Thyroid gland (tissue), 4 donors: ENCODE results near the gene PRSS48.
"Not testable (repeated sequence)": the region's sequence is repeated elsewhere in the genome, so short reads cannot be mapped to it uniquely, and the experiment has no call there.

Experiments
- CTCF ChIP-seq, 6 experiments: fragments of 200-600 bp in 3 of 6; fragments of 450-650 bp in 3 of 6; sonication (generic) in 3 of 6; IDR thresholded peaks; one replicate each; pipeline ENCODE4 v1.5.1; 2016 to 2019; ENCODE audit warnings: antibody characterized with exemption in 6 of 6, mild to moderate bottlenecking in 2 of 6, inconsistent platforms in 1 of 6, moderate library complexity in 1 of 6
- POLR2A ChIP-seq, 2 donors: fragments of 450-650 bp; IDR thresholded peaks; one replicate each; pipeline ENCODE4 v1.6.1; 2017; ENCODE audit warnings: antibody characterized with exemption in 2 of 2, mild to moderate bottlenecking in 2 of 2, moderate library complexity in 1 of 2

- TF ChIP-seq POLR2A, CTCF (IDR thresholded peaks at IDR 0.05): not testable (repeated sequence)
Observed at GRCh38 chr4:151255226-151255625, 21.7 kb upstream of the PRSS48 start.
